ENCODE measurements around the gene PNCK.
"Not testable (repeated sequence)": the region's sequence is repeated elsewhere in the genome, so short reads cannot be mapped to it uniquely, and the experiment has no call there.

The PNCK gene

GRCh38 chrX:153673428-153674218 is at the start of gene PNCK:
Gene PNCK (minus strand): TSS chrX:153673813. CDS start chrX:153673076, 737 bp downstream.
- no peak for DNase-seq (ENCODE audit: extremely low read depth in 1 of 2, low read depth in 1 of 2)

- DNase-seq (ENCODE audit: extremely low read depth in 1 of 2, low read depth in 1 of 2) = no peak
These were observed 49.2 kb upstream of the PNCK start for GRCh38 chrX:153722704-153723350.

GRCh38 chrX:153719701-153720100 is 46.1 kb upstream of the PNCK start:
- no peak for DNase-seq (ENCODE audit: extremely low read depth in 1 of 2, low read depth in 1 of 2)

- no peak for DNase-seq (ENCODE audit: extremely low read depth in 1 of 2, low read depth in 1 of 2)
These were observed 45.6 kb upstream of the PNCK start for GRCh38 chrX:153719238-153719637.

- no peak for DNase-seq (ENCODE audit: extremely low read depth in 1 of 2, low read depth in 1 of 2)
These were observed 43.8 kb upstream of the PNCK start for GRCh38 chrX:153717445-153717844.

GRCh38 chrX:153714256-153714655 is 40.6 kb upstream of the PNCK start:
- no peak for DNase-seq (ENCODE audit: extremely low read depth in 1 of 2, low read depth in 1 of 2)

DNA sequence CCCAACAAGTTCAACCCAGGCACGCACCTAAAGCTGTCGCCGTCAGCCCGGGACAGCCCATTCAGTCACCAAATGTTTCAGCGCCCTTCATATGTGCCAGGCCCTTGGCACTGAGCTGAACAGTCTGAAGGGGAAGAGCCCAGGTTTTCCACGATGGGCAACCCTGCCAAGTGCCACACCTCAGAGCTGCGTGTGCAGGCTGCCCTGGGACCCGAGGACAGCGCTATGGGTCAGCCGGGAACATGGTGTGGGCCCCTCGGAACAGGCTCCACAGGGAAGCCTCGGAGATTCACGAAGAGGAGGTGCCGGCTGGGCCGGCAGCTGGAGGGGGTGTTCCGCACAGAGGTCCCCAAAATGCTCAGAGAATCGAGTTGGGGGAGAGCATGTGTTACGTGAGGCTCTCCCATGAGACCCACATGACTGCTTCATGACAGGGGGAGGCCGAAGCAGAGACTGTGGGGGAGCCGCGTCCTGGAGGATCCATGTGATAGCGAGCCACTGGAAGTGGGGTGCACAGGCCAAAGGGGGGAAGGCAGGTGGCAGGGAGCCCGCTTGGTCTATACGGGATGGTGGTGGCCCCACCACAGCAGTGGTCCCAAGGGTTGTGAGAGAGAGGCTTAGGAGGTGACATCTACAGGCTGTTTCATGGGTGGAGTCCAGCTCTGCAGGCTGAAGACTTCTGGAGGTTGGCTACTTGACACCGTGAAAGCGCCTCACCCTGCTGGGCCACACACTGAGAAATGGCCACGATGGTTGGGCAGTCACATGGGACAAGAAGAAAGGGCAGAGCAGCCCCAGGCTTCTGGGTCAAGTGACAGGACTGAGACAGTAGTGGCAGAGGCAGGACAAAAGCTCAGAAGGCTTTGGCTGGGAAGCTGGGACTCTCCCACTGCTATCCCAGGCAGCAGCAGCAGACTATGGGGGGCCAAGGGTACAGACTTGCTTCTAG is 36.4 kb upstream of the PNCK start:
- DNase-seq (ENCODE audit: extremely low read depth in 1 of 2, low read depth in 1 of 2) = no peak

GRCh38 chrX:153708415-153708814 is 34.8 kb upstream of the PNCK start:
- DNase-seq (ENCODE audit: extremely low read depth in 1 of 2, low read depth in 1 of 2) = no peak

DNA sequence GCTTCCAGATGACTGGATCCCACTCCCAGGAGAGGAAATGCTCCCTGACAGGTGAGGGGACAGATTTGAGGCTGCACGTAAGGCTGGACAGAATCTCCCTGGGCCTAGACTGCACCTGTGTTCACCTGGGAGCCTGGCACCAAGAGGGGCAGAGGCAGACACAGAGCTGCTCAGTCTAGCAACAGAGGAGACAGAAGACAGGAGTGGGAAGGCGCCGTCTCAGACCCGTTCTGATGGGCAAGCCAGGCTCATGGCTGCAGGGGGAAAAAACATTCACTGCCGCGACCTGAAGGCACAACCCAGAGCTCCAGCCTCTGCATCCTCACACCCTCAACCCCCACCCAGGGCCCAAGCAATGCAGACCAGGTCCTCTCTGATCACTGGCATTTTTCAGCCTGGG is 33.8 kb upstream of the PNCK start:
- DNase-seq (ENCODE audit: extremely low read depth in 1 of 2, low read depth in 1 of 2) = no peak

DNA sequence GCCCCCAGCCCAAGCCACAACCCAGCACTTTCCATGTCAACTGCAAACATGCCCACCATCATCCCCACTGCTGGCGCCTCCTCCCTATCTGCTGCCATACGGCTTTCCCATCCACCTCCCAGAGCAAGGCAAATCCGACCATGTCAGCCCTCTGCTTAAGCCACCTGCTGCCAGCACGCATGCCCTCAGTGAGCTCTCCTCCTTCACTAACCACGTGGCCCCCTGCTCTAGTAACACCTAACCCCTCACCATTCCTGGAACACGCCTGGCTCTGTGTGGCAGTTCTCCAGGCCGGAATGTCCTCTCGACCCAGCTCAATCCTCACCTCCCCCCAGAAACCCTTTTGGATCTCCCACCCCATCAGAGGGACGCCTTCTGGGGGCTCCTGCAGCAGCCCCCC is 33.2 kb upstream of the PNCK start:
- DNase-seq (ENCODE audit: extremely low read depth in 1 of 2, low read depth in 1 of 2) = no peak

DNA sequence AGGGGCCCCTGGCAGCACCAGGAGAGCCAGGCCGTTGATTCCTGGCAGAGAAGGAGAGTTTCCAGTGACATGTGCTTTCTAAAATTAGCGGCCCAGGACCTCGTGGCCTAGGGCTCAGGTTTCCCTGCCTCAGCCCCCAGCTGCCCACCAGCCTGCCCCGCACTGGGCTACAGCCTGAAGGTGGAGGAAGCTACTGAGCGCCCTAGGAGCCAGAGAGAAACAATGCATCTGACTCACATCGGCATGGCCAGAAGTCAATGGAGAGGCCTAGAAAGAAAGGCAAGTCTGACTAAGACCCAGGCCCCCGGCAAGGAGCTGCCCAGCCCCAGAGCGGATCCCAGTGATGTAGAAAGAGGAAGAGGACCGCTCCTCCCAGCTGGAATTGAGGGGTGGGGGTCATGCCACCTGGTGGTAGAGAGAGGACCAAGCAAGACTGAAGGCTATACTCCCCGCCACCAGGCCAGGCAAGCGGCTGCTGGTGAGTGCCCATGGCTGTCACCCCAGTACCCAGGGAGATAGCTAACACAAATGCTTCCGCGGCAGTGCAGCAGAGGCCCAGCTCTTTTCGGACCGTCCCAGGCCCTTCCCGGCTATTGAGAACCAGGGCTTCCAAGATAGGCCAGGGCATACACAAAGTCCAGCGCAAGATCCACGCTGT is 31.9 kb upstream of the PNCK start:
- not testable (repeated sequence) for DNase-seq (ENCODE audit: extremely low read depth in 1 of 2, low read depth in 1 of 2)

- DNase-seq (ENCODE audit: extremely low read depth in 1 of 2, low read depth in 1 of 2) = not testable (repeated sequence)
These were observed 31.2 kb upstream of the PNCK start for GRCh38 chrX:153704631-153705402.

- no peak for DNase-seq (ENCODE audit: extremely low read depth in 1 of 2, low read depth in 1 of 2)
These were observed 30.5 kb upstream of the PNCK start for GRCh38 chrX:153704021-153704526.

DNA sequence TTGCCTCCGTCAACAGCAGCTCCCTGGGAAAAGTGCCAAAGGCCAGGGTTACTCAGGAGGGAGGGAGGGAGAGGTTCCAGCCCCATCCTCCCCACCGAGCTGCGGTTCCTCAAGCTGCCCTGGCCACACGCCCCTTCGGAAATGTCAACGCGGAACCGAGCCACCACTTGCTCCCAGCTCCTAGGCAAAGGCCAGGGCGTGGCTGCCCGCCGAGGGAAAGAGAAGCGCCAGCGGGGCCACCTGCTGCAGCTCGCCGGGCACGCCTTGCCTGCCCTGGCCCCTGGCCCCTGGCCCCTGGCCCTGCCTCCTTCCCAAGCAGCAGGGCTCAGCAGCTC is 29.4 kb upstream of the PNCK start:
- DNase-seq (ENCODE audit: extremely low read depth in 1 of 2, low read depth in 1 of 2) = no peak

- no peak for DNase-seq (ENCODE audit: extremely low read depth in 1 of 2, low read depth in 1 of 2)
These were observed 28.9 kb upstream of the PNCK start for GRCh38 chrX:153702336-153703035.

- DNase-seq (ENCODE audit: extremely low read depth in 1 of 2, low read depth in 1 of 2) = no peak
These were observed 28.1 kb upstream of the PNCK start for GRCh38 chrX:153701706-153702105.

DNA sequence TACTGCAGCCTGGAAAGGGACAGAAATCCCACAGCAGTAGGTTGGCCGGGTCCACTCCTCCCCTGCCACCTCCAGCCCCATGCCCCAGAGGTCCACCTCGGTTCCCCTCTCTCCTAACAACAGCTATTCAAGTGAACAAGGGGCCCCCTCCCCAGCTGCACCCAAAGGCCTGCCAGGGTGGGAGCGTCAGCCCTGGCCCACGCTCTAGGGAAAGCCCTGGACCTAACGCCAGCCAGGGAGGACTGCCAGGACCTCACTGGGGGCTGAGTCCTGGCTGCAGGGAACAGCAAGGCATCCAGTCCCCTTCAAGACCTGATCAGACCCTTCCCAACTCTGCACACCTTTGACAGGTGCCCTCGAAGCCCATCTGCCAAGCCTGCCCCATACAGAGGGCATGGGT is 27.4 kb upstream of the PNCK start:
- DNase-seq (ENCODE audit: extremely low read depth in 1 of 2, low read depth in 1 of 2) = no peak

DNA sequence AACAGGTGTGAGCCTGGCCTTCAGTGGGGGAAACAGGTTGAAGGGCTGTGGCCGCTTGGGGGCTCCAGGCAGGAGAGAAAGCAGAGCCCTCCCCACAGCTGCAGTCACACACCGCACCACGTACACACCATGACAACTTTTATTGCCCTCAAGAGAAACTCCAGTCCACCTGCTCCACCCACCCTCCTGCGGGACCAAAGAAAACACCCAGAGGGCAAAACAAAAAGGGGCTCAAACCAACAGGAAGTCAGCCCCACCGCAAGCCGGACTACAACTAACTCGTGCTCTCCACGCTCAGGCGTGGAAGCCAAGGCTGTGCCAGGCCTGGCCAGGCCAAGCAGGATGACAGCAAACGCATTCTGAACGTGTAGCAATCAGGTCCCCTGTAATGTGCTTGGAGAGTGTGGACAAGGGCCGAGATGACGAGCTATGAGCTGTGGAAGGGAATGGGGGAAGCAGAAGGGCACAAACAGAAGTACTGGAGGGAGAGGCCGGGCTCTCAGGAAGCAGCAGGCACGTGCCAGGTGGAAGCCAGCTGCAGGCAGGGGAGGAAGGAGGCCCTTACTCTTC is 26.8 kb upstream of the PNCK start:
- no peak for DNase-seq (ENCODE audit: extremely low read depth in 1 of 2, low read depth in 1 of 2)

- not testable (repeated sequence) for DNase-seq (ENCODE audit: extremely low read depth in 1 of 2, low read depth in 1 of 2)
These were observed 26.3 kb upstream of the PNCK start for GRCh38 chrX:153699784-153700371.
